ENCODE results near the gene CCR5. TPM values are rescaled to one million over a fixed set of nuclear protein-coding genes. Genes with fewer than 3 reads are reported as not detected.
A peak's percentile ranks its signal among the peaks of the same experiment; 100 is the strongest.

CCR5 gene
- total and polyA plus RNA-seq, 9 of the 15 experiments (the other 6 are each of a cell fraction or from before 2014, with no cell fraction given) = not detected

DNA sequence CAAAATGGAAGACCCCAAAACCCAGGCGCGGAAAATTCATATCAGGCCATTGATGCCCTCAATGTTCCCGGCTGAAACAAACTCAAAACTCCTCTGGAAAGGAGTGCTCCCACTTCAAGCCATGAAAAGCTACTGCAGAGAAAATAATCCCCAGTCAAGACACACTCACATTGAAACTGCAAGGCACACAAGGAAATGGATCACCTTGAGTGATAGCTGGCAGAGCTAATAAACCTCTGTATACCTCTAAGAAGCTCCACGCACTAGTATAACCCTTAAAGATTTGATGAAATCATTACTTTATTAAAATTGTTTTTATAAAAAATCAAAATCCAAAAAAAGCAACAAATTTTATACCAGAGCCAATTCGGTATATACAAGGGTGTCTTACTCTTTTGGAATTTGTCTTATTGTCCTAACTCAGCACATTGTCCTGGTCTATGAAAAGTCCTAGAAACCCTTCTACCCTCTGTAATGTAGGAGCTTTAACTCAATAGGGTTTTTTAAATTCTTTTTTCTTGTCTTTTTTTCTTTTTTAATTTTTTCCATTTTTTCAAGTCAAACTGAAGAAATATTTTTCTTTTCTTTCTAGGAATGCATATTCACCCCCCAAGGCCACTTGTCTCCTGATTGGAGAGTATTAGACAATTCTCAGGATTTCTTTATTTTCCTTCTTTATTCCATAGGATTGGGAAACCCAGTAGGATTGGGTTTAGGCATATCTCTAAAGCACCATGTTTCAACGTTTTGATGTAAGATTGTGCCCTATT, 27.6 kb downstream of the CCR5 start:
- Histone ChIP-seq H3K36me3 (ENCODE audit: control insufficient read depth, insufficient read depth, low read length) (no peaks in the 10 kb centered on the region), H3K27me3 (ENCODE audit: control insufficient read depth in 2 of 2, insufficient read depth in 2 of 2, low read length in 2 of 2) (peaks cover 0 to 17% of the 10 kb centered on the region in 2 experiments; a peak in 2 of 5 replicates), H3K9me1 (ENCODE audit: control insufficient read depth, insufficient read depth, low read length) (no peaks in the 10 kb centered on the region), H2AFZ (ENCODE audit: low read depth, low read length) (no peak overlapping the region), H3K4me1 (replicated peaks in 1 of 2; ENCODE audit: control insufficient read depth in 2 of 2, insufficient read depth in 2 of 2, low read length in 2 of 2) (peaks cover 10 to 44% of the 10 kb centered on the region in 2 experiments), H3K27ac (ENCODE audit: extremely low read depth, low read depth, low read length) (no peak overlapping the region), H3K9me3 (replicated peaks; ENCODE audit: control insufficient read depth, insufficient read depth, low read depth, low read length) (no peaks in the 10 kb centered on the region), H3K9ac (ENCODE audit: insufficient read depth in 1 of 2, low read depth in 2 of 2, low read length in 2 of 2) (no peak overlapping the region), H3K4me2 (ENCODE audit: insufficient read depth, low read length) (no peak overlapping the region), H3K4me3 (no peak overlapping the region), H3K79me2 (ENCODE audit: control insufficient read depth, insufficient read depth, low read length) (no peaks in the 10 kb centered on the region), H4K20me1 (replicated peaks; ENCODE audit: control insufficient read depth, insufficient read depth, low read length) (no peaks in the 10 kb centered on the region)
- BruUV-seq (replicated peaks) = no TSS peak
- FAIRE-seq = no peak
- TF ChIP-seq KLF13 (tag; IDR thresholded peaks at IDR 0.05; ENCODE audit: borderline replicate concordance, low read depth) (no peak), ZNF766 (CRISPR knock-in tag; conservative IDR thresholded peaks at IDR 0.05) (peak; percentile 57; the same call in 1 of the 2 replicates), ZNF41 (CRISPR knock-in tag; conservative IDR thresholded peaks at IDR 0.05) (peak; percentile 92), C11orf30 (IDR thresholded peaks at IDR 0.05; ENCODE audit: low read depth) (0 out of 2 replicates have a peak, but pooled peaks have one; percentile 22)
- TF ChIP-seq, protein P1, sequence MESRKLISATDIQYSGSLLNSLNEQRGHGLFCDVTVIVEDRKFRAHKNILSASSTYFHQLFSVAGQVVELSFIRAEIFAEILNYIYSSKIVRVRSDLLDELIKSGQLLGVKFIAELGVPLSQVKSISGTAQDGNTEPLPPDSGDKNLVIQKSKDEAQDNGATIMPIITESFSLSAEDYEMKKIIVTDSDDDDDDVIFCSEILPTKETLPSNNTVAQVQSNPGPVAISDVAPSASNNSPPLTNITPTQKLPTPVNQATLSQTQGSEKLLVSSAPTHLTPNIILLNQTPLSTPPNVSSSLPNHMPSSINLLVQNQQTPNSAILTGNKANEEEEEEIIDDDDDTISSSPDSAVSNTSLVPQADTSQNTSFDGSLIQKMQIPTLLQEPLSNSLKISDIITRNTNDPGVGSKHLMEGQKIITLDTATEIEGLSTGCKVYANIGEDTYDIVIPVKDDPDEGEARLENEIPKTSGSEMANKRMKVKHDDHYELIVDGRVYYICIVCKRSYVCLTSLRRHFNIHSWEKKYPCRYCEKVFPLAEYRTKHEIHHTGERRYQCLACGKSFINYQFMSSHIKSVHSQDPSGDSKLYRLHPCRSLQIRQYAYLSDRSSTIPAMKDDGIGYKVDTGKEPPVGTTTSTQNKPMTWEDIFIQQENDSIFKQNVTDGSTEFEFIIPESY (CRISPR knock-in tag; IDR thresholded peaks at IDR 0.05) = no peak
- TF ChIP-seq, protein P2, sequence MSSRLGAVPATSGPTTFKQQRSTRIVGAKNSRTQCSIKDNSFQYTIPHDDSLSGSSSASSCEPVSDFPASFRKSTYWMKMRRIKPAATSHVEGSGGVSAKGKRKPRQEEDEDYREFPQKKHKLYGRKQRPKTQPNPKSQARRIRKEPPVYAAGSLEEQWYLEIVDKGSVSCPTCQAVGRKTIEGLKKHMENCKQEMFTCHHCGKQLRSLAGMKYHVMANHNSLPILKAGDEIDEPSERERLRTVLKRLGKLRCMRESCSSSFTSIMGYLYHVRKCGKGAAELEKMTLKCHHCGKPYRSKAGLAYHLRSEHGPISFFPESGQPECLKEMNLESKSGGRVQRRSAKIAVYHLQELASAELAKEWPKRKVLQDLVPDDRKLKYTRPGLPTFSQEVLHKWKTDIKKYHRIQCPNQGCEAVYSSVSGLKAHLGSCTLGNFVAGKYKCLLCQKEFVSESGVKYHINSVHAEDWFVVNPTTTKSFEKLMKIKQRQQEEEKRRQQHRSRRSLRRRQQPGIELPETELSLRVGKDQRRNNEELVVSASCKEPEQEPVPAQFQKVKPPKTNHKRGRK (tag; IDR thresholded peaks at IDR 0.05) = peak; percentile 97
- CTCF ChIA-PET (ENCODE audit: low intra/inter-chr PET ratio) = no interaction called here
- no peak for ATAC-seq
- POLR2A ChIA-PET = interaction anchor here (1.0 kb wide), 1 partner anchor 9 kb away, joined by 4 read pairs; the partner anchor contains the start of genes CCR5AS and CCRL2
- 62% methylated on average over 6 of the region's 6 CpGs for WGBS (ENCODE audit: insufficient coverage, low coverage, missing lambda C conversion rate)
- DNase-seq (ENCODE audit: extremely low read depth in 1 of 4, low spot score in 3 of 4) = no peak
- intact Hi-C loops (cut with micrococcal nuclease) (no loop called here), in situ Hi-C loops (cut with MboI) (no loop called here)

All from K562 (cell line).